SK-N-SH (cell line): Measurements from ENCODE around the gene MGAT5. TPM values are rescaled to one million over a fixed set of nuclear protein-coding genes. Genes with fewer than 3 reads are reported as not detected.

Experiments
- CTCF ChIA-PET: fragments of 300-600, 350-600 bp; formaldehyde crosslinking; extraction: SDS; loops from one replicate; lab custom pipeline; 2021; lab: Yijun Ruan, JAX
- POLR2A ChIA-PET: fragments of 350-600 bp; sonication (Branson Sonifier 250); formaldehyde crosslinking; extraction: SDS; loops from one replicate; lab custom pipeline; 2020; ENCODE audit warnings: antibody characterized with exemption, inconsistent platforms; lab: Yijun Ruan, JAX
- DNase-seq: peaks from one replicate; pipeline ENCODE4 v3.0.0; 2012
- H2AFZ ChIP-seq: fragments of 200-600 bp; sonication (generic); 2 replicates; pipeline ENCODE4 v1.8.1; 2016; ENCODE audit warnings: antibody characterized with exemption, mild to moderate bottlenecking, low read depth
- H3F3A ChIP-seq: fragments of 200-600 bp; sonication (generic); replicated peaks from 2 replicates; pipeline ENCODE3; 2016; ENCODE audit warnings: antibody characterized with exemption, mild to moderate bottlenecking; ENCODE audit not compliant: insufficient read depth
- H3K27ac ChIP-seq, 2 experiments: fragments of 200-500 bp in 1 of 2; fragments of 200-600 bp in 1 of 2; sonication (Bioruptor generic) in 1 of 2; sonication (generic), shearing (Covaris generic) in 1 of 2; 2 replicates each; pipeline versions ENCODE4 v1.5.1 to v1.6.1; 2014 to 2016; ENCODE audit warnings: low read depth in 2 of 2, inconsistent platforms in 1 of 2, low read length in 1 of 2, mild to moderate bottlenecking in 1 of 2, mixed read lengths in 1 of 2
- H3K27me3 ChIP-seq: fragments of 200-600 bp; sonication (generic), shearing (Covaris generic); 2 replicates; pipeline ENCODE4 v1.6.1; 2016; ENCODE audit warnings: mixed run types; ENCODE audit not compliant: insufficient read depth
- H3K36me3 ChIP-seq, 2 experiments: fragments of 200-500 bp in 1 of 2; fragments of 200-600 bp in 1 of 2; sonication (Bioruptor generic) in 1 of 2; sonication (generic) in 1 of 2; replicated peaks in 1 of 2; 2 replicates each; pipeline versions ENCODE3 to v1.5.1; 2014 to 2016; ENCODE audit warnings: low read length in 1 of 2, mild to moderate bottlenecking in 1 of 2; ENCODE audit not compliant: insufficient read depth in 2 of 2, control insufficient read depth in 1 of 2
- H3K4me1 ChIP-seq, 2 experiments: fragments of 200-500 bp in 1 of 2; fragments of 200-600 bp in 1 of 2; sonication (Bioruptor generic) in 1 of 2; sonication (generic), shearing (Covaris generic) in 1 of 2; 2 replicates each; pipeline versions ENCODE4 v1.5.1 to v1.6.1; 2014 to 2016; ENCODE audit warnings: low read depth in 1 of 2, low read length in 1 of 2, mixed run types in 1 of 2; ENCODE audit not compliant: insufficient read depth in 2 of 2, control insufficient read depth in 1 of 2
- H3K4me2 ChIP-seq: fragments of 200-600 bp; sonication (generic), shearing (Covaris generic); 2 replicates; pipeline ENCODE4 v1.6.1; 2017; ENCODE audit warnings: mixed run types
- H3K4me3 ChIP-seq, 2 experiments: fragments of 200-500 bp in 1 of 2; fragments of 200-600 bp in 1 of 2; sonication (Bioruptor generic) in 1 of 2; sonication (generic), shearing (Covaris generic) in 1 of 2; 2 replicates each; pipeline versions ENCODE4 v1.5.1 to v1.8.1; 2014 to 2016; ENCODE audit warnings: low read depth in 2 of 2, inconsistent platforms in 1 of 2, low read length in 1 of 2, mild to moderate bottlenecking in 1 of 2, mixed read lengths in 1 of 2, moderate library complexity in 1 of 2
- H3K79me2 ChIP-seq: fragments of 200-600 bp; sonication (generic); 2 replicates; pipeline ENCODE4 v1.8.1; 2017; ENCODE audit warnings: mild to moderate bottlenecking; ENCODE audit not compliant: insufficient read depth
- H3K9ac ChIP-seq: fragments of 200-600 bp; sonication (generic); 2 replicates; pipeline ENCODE4 v1.6.1; 2017; ENCODE audit warnings: mixed run types
- H3K9me2 ChIP-seq: fragments of 200-600 bp; sonication (generic); 2 replicates; pipeline ENCODE4 v1.6.1; 2017; ENCODE audit warnings: mixed run types
- H3K9me3 ChIP-seq: fragments of 200-600 bp; sonication (generic); 2 replicates; pipeline ENCODE4 v1.6.1; 2017; ENCODE audit warnings: mixed run types, mild to moderate bottlenecking, moderate library complexity
- H4K20me1 ChIP-seq: fragments of 200-600 bp; sonication (generic); 2 replicates; pipeline ENCODE4 v1.6.1; 2017; ENCODE audit warnings: mild to moderate bottlenecking, mixed run types; ENCODE audit not compliant: insufficient read depth
- CHD2 ChIP-seq: fragments of 150-350 bp; IDR thresholded peaks from 2 replicates; pipeline ENCODE4 v1.6.1; 2018; ENCODE audit warnings: low read length; ENCODE audit not compliant: partially characterized antibody
- EP300 ChIP-seq, 2 experiments: IDR thresholded peaks; 2 replicates each; pipeline versions ENCODE4 v1.4.0 to v1.6.1; 2012; ENCODE audit warnings: borderline replicate concordance in 1 of 2, low read depth in 1 of 2, low read length in 1 of 2
- FOSL2 ChIP-seq: IDR thresholded peaks from 2 replicates; pipeline ENCODE4 v1.4.0; 2012; ENCODE audit warnings: low read depth, mild to moderate bottlenecking, moderate library complexity, borderline replicate concordance
- FOXJ3 ChIP-seq: sonication (generic); formaldehyde crosslinking; IDR thresholded peaks from 2 replicates; pipeline ENCODE4 v1.5.1; 2020; ENCODE audit warnings: mild to moderate bottlenecking, missing genetic modification reagents
- FOXM1 ChIP-seq: IDR thresholded peaks from 2 replicates; pipeline ENCODE4 v1.4.0; 2012; ENCODE audit warnings: low read depth, mild to moderate bottlenecking
- JUND ChIP-seq: IDR thresholded peaks from 2 replicates; pipeline ENCODE4 v1.4.0; 2012
- MEF2A ChIP-seq: IDR thresholded peaks from 2 replicates; pipeline ENCODE4 v1.4.0; 2012; ENCODE audit warnings: low read depth, borderline replicate concordance
- NRF1 ChIP-seq: IDR thresholded peaks from 2 replicates; pipeline ENCODE4 v1.6.1; 2012; ENCODE audit warnings: low read depth, mild to moderate bottlenecking, low read length
- RAD21 ChIP-seq: IDR thresholded peaks from 2 replicates; pipeline ENCODE4 v1.6.1; 2012; ENCODE audit warnings: mild to moderate bottlenecking, low read length
- RCOR1 ChIP-seq: fragments of 150-350 bp; IDR thresholded peaks from 2 replicates; pipeline ENCODE4 v1.6.1; 2017; ENCODE audit warnings: antibody characterized with exemption, low read length
- SIN3A ChIP-seq: IDR thresholded peaks from 2 replicates; pipeline ENCODE4 v1.6.1; 2012; ENCODE audit warnings: low read depth, mild to moderate bottlenecking, low read length, moderate library complexity, borderline replicate concordance
- SMC3 ChIP-seq: IDR thresholded peaks from 2 replicates; pipeline ENCODE4 v1.6.1; 2012; ENCODE audit warnings: low read depth, low read length, improper control_type of control experiment
- WGBS: methylation state at CpG from one replicate; pipeline ENCODE4 v1.1.6; 2017; ENCODE audit warnings: low lambda C conversion rate; 5-methylcytosine and 5-hydroxymethylcytosine counted together
- polyA plus RNA-seq, 3 experiments: library from polyadenylated mRNA; depleted of rRNA; stranded (reverse); fragments of >200 nt; gene quantifications; 2 replicates each; pipeline ENCODE4 v1.2.3, GENCODE V29; 2012
- TF ChIP-seq, protein P1 (sequence below): IDR thresholded peaks from 2 replicates; pipeline ENCODE4 v1.4.0; 2012; ENCODE audit warnings: low read depth, borderline replicate concordance
- TF ChIP-seq, protein P2 (sequence below): IDR thresholded peaks from 2 replicates; pipeline ENCODE4 v1.6.1; 2012; ENCODE audit warnings: mild to moderate bottlenecking, low read depth, low read length, moderate library complexity
- TF ChIP-seq, protein P3 (sequence below): IDR thresholded peaks from 2 replicates; pipeline ENCODE4 v1.4.0; 2012; ENCODE audit warnings: low read depth, borderline replicate concordance

The MGAT5 gene
- polyA plus RNA-seq, 1 of the 3 experiments (the other 2 are of a cell fraction): 18.2 TPM

DNA sequence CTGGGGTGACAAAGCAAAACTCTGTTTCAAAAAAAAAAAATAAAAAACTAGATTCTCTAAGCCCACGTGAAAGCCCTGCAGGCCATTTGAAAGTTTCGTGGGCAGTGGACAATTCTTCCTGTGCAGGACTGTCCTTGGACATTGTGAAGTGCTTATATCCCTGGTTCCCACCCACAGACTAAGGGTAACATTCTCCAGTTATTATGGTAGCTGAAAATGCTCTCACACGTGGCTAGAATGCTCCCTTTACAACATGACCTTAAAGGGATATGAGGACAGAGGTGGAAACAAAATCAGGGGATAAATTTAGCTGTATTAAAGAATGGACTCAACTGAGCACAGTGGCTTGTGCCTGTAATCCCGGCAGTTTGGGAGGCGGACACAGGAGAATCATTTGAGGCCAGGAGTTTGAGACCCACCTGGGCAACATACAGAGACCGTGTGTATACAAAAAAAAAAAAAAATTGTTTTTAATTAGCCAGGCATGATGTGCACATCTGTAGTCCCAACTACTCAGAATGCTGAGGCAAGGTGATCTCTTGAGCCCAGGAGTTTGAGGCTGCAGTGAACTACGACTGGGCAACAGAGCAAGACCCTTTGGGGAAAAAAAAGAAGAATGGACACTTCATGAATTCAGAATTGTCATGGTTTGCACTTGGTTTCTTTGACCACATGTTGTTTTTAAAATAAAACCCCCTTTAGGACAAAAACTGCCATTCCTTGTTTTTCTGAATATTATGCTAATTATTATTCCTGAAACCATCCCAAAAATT lies 167.9 kb downstream of the MGAT5 start:
- WGBS: 88% methylated on average over 7 of the region's 7 CpGs
- CTCF ChIA-PET: interaction anchor here (1.8 to 3.6 kb wide), 2 partner anchors 10 to 29 kb away, joined by 5 to 20 read pairs; no protein-coding TSS in a partner anchor
- POLR2A ChIA-PET: no interaction called here

More for the DNA sequence above, 167.9 kb downstream of the MGAT5 start:
- Histone ChIP-seq H3K9ac (no peak overlapping the region), H3K79me2 (no peaks in the 10 kb centered on the region), H4K20me1 (no peaks in the 10 kb centered on the region), H3K4me3 (no peak overlapping the region), H3K4me1 (peaks cover 0 to 3% of the 10 kb centered on the region in 2 experiments; a peak in 1 of 4 replicates), H3K27me3 (no peaks in the 10 kb centered on the region), H3K27ac (no peak overlapping the region), H3K9me2 (no peaks in the 10 kb centered on the region), H2AFZ (no peak overlapping the region), H3K9me3 (no peaks in the 10 kb centered on the region), H3F3A (peaks cover 6% of the 10 kb centered on the region), H3K36me3 (peaks cover 0 to 5% of the 10 kb centered on the region in 2 experiments), H3K4me2 (no peak overlapping the region)
- TF ChIP-seq RAD21 (no peak), SIN3A (no peak), RCOR1 (no peak), EP300 (IDR thresholded peaks at IDR 0.05; ENCODE audit: borderline replicate concordance in 1 of 2, low read depth in 1 of 2, low read length in 1 of 2) (no peak), JUND (no peak), FOXM1 (no peak), SMC3 (no peak), FOXJ3 (no peak), FOSL2 (no peak), CHD2 (no peak), NRF1 (no peak), MEF2A (no peak)
- TF ChIP-seq, protein P1, sequence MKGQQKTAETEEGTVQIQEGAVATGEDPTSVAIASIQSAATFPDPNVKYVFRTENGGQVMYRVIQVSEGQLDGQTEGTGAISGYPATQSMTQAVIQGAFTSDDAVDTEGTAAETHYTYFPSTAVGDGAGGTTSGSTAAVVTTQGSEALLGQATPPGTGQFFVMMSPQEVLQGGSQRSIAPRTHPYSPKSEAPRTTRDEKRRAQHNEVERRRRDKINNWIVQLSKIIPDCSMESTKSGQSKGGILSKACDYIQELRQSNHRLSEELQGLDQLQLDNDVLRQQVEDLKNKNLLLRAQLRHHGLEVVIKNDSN: no peak
- TF ChIP-seq, protein P2, sequence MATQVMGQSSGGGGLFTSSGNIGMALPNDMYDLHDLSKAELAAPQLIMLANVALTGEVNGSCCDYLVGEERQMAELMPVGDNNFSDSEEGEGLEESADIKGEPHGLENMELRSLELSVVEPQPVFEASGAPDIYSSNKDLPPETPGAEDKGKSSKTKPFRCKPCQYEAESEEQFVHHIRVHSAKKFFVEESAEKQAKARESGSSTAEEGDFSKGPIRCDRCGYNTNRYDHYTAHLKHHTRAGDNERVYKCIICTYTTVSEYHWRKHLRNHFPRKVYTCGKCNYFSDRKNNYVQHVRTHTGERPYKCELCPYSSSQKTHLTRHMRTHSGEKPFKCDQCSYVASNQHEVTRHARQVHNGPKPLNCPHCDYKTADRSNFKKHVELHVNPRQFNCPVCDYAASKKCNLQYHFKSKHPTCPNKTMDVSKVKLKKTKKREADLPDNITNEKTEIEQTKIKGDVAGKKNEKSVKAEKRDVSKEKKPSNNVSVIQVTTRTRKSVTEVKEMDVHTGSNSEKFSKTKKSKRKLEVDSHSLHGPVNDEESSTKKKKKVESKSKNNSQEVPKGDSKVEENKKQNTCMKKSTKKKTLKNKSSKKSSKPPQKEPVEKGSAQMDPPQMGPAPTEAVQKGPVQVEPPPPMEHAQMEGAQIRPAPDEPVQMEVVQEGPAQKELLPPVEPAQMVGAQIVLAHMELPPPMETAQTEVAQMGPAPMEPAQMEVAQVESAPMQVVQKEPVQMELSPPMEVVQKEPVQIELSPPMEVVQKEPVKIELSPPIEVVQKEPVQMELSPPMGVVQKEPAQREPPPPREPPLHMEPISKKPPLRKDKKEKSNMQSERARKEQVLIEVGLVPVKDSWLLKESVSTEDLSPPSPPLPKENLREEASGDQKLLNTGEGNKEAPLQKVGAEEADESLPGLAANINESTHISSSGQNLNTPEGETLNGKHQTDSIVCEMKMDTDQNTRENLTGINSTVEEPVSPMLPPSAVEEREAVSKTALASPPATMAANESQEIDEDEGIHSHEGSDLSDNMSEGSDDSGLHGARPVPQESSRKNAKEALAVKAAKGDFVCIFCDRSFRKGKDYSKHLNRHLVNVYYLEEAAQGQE: no peak
- TF ChIP-seq, protein P3, sequence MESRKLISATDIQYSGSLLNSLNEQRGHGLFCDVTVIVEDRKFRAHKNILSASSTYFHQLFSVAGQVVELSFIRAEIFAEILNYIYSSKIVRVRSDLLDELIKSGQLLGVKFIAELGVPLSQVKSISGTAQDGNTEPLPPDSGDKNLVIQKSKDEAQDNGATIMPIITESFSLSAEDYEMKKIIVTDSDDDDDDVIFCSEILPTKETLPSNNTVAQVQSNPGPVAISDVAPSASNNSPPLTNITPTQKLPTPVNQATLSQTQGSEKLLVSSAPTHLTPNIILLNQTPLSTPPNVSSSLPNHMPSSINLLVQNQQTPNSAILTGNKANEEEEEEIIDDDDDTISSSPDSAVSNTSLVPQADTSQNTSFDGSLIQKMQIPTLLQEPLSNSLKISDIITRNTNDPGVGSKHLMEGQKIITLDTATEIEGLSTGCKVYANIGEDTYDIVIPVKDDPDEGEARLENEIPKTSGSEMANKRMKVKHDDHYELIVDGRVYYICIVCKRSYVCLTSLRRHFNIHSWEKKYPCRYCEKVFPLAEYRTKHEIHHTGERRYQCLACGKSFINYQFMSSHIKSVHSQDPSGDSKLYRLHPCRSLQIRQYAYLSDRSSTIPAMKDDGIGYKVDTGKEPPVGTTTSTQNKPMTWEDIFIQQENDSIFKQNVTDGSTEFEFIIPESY: no peak
- no peak for DNase-seq
